Mucosa of descending colon (tissue), 3 donors: ENCODE measurements around the gene CELF5. TPM values are rescaled to one million over a fixed set of nuclear protein-coding genes. Genes with fewer than 3 reads are reported as not detected.
"Not testable (repeated sequence)": the region's sequence is repeated elsewhere in the genome, so short reads cannot be mapped to it uniquely, and the experiment has no call there.

Experiments used
- ATAC-seq: fragments of 200-7000 bp; cut with Tn5 transposase; one replicate; pipeline ENCODE4 v1.9.1; 2020; ENCODE audit warnings: mild to moderate bottlenecking, moderate library complexity
- DNase-seq, 3 donors: peaks; one replicate each; pipeline ENCODE4 v3.0.0-alpha.2; 2020
- H3K36me3 ChIP-seq: fragments of 200-600 bp; one replicate; pipeline ENCODE4 v1.8.0; 2021; ENCODE audit warnings: low read depth, mild to moderate bottlenecking
- H3K4me1 ChIP-seq: fragments of 200-600 bp; one replicate; pipeline ENCODE4 v1.8.0; 2021; ENCODE audit warnings: low read depth, mild to moderate bottlenecking
- H3K4me3 ChIP-seq: fragments of 200-600 bp; one replicate; pipeline ENCODE4 v1.8.0; 2021; ENCODE audit warnings: mild to moderate bottlenecking
- H3K9me3 ChIP-seq: fragments of 200-600 bp; one replicate; pipeline ENCODE4 v1.8.0; 2021; ENCODE audit warnings: mild to moderate bottlenecking
- intact Hi-C, 2 donors: fragments of 100-400 bp; cut with DNase I in 1 of 2; cut with micrococcal nuclease in 1 of 2; formaldehyde crosslinking; loops; one replicate each; pipeline versions ENCODE4 v1.11.0 to v1.11.1; 2022; cut with DNase I, micrococcal nuclease
- total RNA-seq, 3 donors: library from RNA; stranded (reverse); fragmentation: NEBNext Ultra II Directional in 2 of 3; extraction: Animal tissue kit (Norgen Biotek cat#: 25700) in 2 of 3; gene quantifications; one replicate each; pipeline versions ENCODE4 v1.2.1 to v1.2.4, GENCODE V29; 2021 to 2023
- TF ChIP-seq, protein P1 (sequence below): fragments of 200-600 bp; IDR thresholded peaks from one replicate; pipeline ENCODE4 v1.8.0; 2022; ENCODE audit warnings: antibody characterized with exemption, mild to moderate bottlenecking
- donor health status: DM: no; HTN: no; CAD: no; lungs with moderate emphysema.
- donor health status: DM: no; HTN: no; CAD: no.
- donor health status: DM: no; HTN: yes; CAD: no.

The CELF5 gene
- total RNA-seq, 3 donors from 2014 or later = 0.75 to 2.7 (median 0.79) TPM

DNA sequence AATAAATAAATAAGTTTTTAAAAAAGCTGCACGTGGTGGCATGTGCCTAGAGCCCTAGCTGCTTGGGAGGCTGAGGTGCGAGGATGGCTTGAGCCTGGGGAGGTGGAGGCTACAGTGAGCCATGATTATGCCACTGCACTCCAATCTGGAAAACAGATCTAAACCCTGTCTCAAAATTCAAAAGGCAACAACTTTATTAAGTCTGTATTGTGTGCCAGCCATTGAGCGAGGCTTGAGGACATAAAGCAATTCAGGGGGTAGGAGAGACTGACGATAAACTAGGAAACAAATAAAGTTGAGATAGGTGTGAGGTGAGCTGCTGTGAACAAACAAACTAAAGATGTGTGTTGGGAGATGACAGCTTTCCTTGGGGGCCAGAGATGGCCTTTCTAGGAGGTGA is 8.7 kb downstream of the CELF5 start:
- H3K9me3 ChIP-seq = no peaks in the 10 kb centered on the region
- no peak for ATAC-seq

DNA sequence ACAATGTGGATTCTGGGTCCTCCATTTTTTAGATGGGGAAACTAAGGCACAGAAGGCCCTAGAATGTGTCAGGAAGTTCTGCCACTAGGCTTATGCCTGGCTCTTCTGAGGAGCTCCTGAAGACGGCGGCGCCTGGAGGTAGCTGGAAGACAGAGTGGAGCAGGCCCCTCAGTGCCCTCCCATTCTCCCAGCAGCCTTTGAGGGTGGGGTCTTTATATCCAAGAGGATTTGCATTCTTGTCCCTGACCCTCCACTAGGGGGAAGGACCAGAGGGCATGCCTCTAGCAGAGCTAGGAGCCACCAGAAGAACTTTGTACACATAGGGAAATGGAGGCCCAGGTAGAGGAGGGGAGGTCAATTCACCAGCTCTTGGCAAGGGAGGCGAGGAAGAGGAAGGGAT is 9.4 kb downstream of the CELF5 start:
- no peaks in the 10 kb centered on the region for H3K36me3 ChIP-seq
- H3K4me1 ChIP-seq = no peaks in the 10 kb centered on the region
- TF ChIP-seq, protein P1, sequence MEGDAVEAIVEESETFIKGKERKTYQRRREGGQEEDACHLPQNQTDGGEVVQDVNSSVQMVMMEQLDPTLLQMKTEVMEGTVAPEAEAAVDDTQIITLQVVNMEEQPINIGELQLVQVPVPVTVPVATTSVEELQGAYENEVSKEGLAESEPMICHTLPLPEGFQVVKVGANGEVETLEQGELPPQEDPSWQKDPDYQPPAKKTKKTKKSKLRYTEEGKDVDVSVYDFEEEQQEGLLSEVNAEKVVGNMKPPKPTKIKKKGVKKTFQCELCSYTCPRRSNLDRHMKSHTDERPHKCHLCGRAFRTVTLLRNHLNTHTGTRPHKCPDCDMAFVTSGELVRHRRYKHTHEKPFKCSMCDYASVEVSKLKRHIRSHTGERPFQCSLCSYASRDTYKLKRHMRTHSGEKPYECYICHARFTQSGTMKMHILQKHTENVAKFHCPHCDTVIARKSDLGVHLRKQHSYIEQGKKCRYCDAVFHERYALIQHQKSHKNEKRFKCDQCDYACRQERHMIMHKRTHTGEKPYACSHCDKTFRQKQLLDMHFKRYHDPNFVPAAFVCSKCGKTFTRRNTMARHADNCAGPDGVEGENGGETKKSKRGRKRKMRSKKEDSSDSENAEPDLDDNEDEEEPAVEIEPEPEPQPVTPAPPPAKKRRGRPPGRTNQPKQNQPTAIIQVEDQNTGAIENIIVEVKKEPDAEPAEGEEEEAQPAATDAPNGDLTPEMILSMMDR = no peak
- no peak for DNase-seq
- H3K4me3 ChIP-seq = no peak overlapping the region
- no peaks in the 10 kb centered on the region for H3K9me3 ChIP-seq
- no peak for ATAC-seq
- intact Hi-C loops = no loop called here

More for the DNA sequence above, 8.7 kb downstream of the CELF5 start:
- H3K36me3 ChIP-seq = no peaks in the 10 kb centered on the region
- H3K4me3 ChIP-seq = no peak overlapping the region
- no peaks in the 10 kb centered on the region for H3K4me1 ChIP-seq
- DNase-seq = no peak
- intact Hi-C loops = no loop called here
- TF ChIP-seq, protein P1 = no peak

DNA sequence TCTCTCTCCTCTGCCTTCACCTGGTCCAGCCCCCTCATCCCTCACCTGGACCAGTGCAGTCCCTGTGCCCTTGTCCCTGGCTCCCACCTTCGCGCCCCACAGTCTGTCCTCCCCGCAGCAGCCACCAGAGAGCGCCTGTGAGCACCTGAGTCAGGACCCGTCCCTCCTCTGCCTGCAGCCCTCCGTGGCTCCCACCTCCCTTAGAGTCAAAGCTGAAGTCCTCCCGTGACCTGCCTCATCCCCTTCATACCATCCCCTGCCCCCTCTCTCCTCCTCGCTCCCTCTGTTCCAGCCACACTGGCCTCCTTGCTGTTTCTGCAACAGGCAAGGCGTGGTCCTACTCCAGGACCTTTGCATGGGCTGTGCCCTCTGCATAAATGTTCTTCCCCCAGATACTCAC is 10.3 kb downstream of the CELF5 start:
- H3K36me3 ChIP-seq = no peaks in the 10 kb centered on the region
- H3K4me1 ChIP-seq = no peaks in the 10 kb centered on the region
- TF ChIP-seq, protein P1 = no peak
- H3K4me3 ChIP-seq = no peak overlapping the region
- DNase-seq (no peak), ATAC-seq (no peak)
- H3K9me3 ChIP-seq = no peaks in the 10 kb centered on the region
- intact Hi-C loops = no loop called here

DNA sequence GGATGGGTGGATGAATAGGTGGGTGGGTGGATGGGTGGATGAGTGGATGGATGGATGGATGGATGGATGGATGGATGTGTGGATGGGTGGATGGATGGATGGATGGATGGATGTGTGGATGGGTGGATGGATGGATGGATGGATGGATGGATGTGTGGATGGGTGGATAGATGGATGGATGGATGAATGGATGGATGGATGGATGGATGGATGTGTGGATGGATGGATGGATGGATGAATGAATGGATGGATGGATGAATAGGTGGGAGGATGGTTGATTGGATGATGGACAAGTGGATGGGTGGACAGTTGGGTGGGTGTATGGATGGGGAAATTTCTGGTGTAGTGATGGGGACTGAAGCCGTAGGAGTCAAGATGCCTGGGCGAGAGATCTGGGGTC is 11.1 kb downstream of the CELF5 start:
- ATAC-seq = not testable (repeated sequence)

DNA sequence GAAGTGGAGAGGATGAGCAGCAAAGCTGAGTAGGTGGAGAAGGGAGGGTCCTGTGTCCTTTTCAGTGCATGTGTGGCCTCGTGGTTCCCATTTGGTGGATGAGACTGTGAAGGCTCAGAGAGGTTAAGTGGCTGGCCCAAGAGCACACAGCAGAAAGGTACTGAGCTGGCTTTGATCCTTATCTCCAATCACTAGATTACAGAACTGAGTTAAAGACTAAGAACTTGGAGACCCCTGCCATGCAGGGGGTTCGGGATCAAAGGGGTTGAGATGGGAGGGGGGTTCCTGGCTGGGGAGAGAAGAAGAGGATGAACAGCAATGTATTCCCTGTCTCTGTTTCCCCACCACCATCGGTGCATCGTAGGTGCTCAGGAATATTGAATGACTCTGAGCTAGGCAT is 11.8 kb downstream of the CELF5 start:
- TF ChIP-seq, protein P1 = no peak
- H3K36me3 ChIP-seq = no peaks in the 10 kb centered on the region
- no peak overlapping the region for H3K4me3 ChIP-seq
- no peaks in the 10 kb centered on the region for H3K9me3 ChIP-seq
- H3K4me1 ChIP-seq = no peaks in the 10 kb centered on the region
- ATAC-seq (no peak), DNase-seq (no peak)
- intact Hi-C loops = no loop called here

More for the DNA sequence above, 11.1 kb downstream of the CELF5 start:
- intact Hi-C loops, DNase-seq, H3K4me1 ChIP-seq, H3K9me3 ChIP-seq, H3K36me3 ChIP-seq, H3K4me3 ChIP-seq: not testable (repeated sequence)

DNA sequence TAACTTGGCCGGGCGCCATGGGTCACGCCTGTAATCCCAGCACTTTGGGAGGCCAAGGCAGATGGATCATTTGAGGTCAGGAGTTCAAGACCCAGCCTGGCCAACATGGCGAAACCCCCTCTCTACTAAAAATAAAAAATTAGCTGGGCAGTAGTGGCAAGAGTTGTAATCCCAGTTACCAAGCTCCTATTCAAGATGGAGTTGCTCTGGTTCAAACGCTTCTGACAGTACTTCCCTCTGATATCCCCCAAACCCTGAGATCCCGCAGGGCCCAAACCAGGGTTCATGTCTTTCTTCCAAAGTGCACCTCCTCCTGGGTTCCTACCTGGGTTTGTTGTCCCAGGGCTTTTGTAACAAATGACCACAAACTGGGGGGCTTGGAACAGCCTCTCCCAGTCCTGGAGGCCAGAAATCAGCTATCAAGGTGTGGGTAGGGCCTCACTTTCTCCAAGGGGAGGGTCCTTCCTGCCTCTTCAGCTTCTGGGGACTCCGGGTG is 13.7 kb downstream of the CELF5 start:
- ATAC-seq = no peak
- Histone ChIP-seq H3K9me3 (no peaks in the 10 kb centered on the region), H3K36me3 (no peaks in the 10 kb centered on the region), H3K4me3 (no peak overlapping the region), H3K4me1 (no peaks in the 10 kb centered on the region)
- DNase-seq = no peak
- intact Hi-C loops = no loop called here
- TF ChIP-seq, protein P1 = no peak
